Skin of body (tissue), 2 donors: ENCODE results near the gene DCLK1. TPM values are rescaled to one million over a fixed set of nuclear protein-coding genes. Genes with fewer than 3 reads are reported as not detected.

Source experiments
- DNase-seq: peaks from one replicate; lab custom pipeline; 2025; lab: John Stamatoyannopoulos, UW
- total RNA-seq: library from RNA; depleted of rRNA; stranded (reverse); fragments of >200 nt; gene quantifications from one replicate; pipeline ENCODE4 v1.2.3, GENCODE V29; 2014

DCLK1 gene
- total RNA-seq, 1 donor from 2014 or later = 82.5 TPM

GRCh38 chr13:35792021-35792420, 339.2 kb downstream of the DCLK1 start:
- no peak for DNase-seq

GRCh38 chr13:35791184-35791851, 339.9 kb downstream of the DCLK1 start:
- DNase-seq = no peak

GRCh38 chr13:35789335-35790165, 341.6 kb downstream of the DCLK1 start:
- no peak for DNase-seq

GRCh38 chr13:35787937-35788336, 343.2 kb downstream of the DCLK1 start:
- DNase-seq = no peak

GRCh38 chr13:35785576-35786303, 345.4 kb downstream of the DCLK1 start:
- DNase-seq = peak; percentile 20

- DNase-seq = no peak
These were observed 346.8 kb downstream of the DCLK1 start for GRCh38 chr13:35784286-35784951.

GRCh38 chr13:35782793-35783192, 348.4 kb downstream of the DCLK1 start:
- no peak for DNase-seq

GRCh38 chr13:35781036-35782000, 349.9 kb downstream of the DCLK1 start:
- DNase-seq = no peak

- DNase-seq = no peak
These were observed 350.6 kb downstream of the DCLK1 start for GRCh38 chr13:35780613-35781012.

- DNase-seq = peak; percentile 29
These were observed 359.3 kb downstream of the DCLK1 start for GRCh38 chr13:35771898-35772297.

- peak; percentile 22 for DNase-seq
These were observed 360.4 kb downstream of the DCLK1 start for GRCh38 chr13:35770756-35771297.

GRCh38 chr13:35769812-35770211, 361.4 kb downstream of the DCLK1 start:
- DNase-seq = no peak

- no peak for DNase-seq
These were observed 362.6 kb downstream of the DCLK1 start for GRCh38 chr13:35768551-35768950.

GRCh38 chr13:35768073-35768472, 363.1 kb downstream of the DCLK1 start:
- no peak for DNase-seq

GRCh38 chr13:35767256-35767976, 363.8 kb downstream of the DCLK1 start:
- no peak for DNase-seq

GRCh38 chr13:35766663-35767062, 364.5 kb downstream of the DCLK1 start:
- DNase-seq = no peak

- no peak for DNase-seq
These were observed 365.2 kb downstream of the DCLK1 start for GRCh38 chr13:35765941-35766340.

GRCh38 chr13:35765366-35765765, 365.8 kb downstream of the DCLK1 start:
- DNase-seq = no peak

GRCh38 chr13:35764326-35765015, 366.7 kb downstream of the DCLK1 start:
- DNase-seq = no peak
